OCI-LY1 (cell line): ENCODE measurements around the gene YY2.

Source experiments
- H2AFZ ChIP-seq: fragments of 200-600 bp; sonication (generic), shearing (Covaris generic); 2 replicates; pipeline ENCODE4 v1.6.0; 2014; ENCODE audit warnings: antibody characterized with exemption, mild to moderate bottlenecking, low read length
- H3F3A ChIP-seq: fragments of 200-600 bp; sonication (generic), shearing (Covaris generic); 2 replicates; pipeline ENCODE4 v1.6.0; 2014; ENCODE audit warnings: mild to moderate bottlenecking, antibody characterized with exemption, low read length, moderate library complexity; ENCODE audit not compliant: insufficient read depth
- H3K27ac ChIP-seq: fragments of 200-600 bp; sonication (generic); 2 replicates; pipeline ENCODE4 v1.5.1; 2014; ENCODE audit warnings: low read length, mixed run types, mild to moderate bottlenecking, low read depth; ENCODE audit not compliant: poor library complexity, severe bottlenecking
- H3K27me3 ChIP-seq: fragments of 200-600 bp; sonication (generic); 2 replicates; pipeline ENCODE4 v1.6.0; 2014; ENCODE audit warnings: antibody characterized with exemption, mild to moderate bottlenecking, low read length, moderate library complexity; ENCODE audit not compliant: insufficient read depth
- H3K36me3 ChIP-seq: fragments of 200-600 bp; sonication (generic); 2 replicates; pipeline ENCODE4 v1.6.1; 2014; ENCODE audit warnings: mild to moderate bottlenecking, antibody characterized with exemption, low read length, moderate library complexity, mixed read lengths; ENCODE audit not compliant: insufficient read depth
- H3K4me1 ChIP-seq: fragments of 200-600 bp; sonication (generic); 2 replicates; pipeline ENCODE4 v1.5.1; 2014; ENCODE audit warnings: mild to moderate bottlenecking, low read length, moderate library complexity; ENCODE audit not compliant: insufficient read depth, severe bottlenecking
- H3K4me2 ChIP-seq: fragments of 200-600 bp; sonication (generic), shearing (Covaris generic); 2 replicates; pipeline ENCODE4 v1.6.1; 2014; ENCODE audit warnings: low read length
- H3K4me3 ChIP-seq: fragments of 200-600 bp; sonication (generic); 2 replicates; pipeline ENCODE4 v1.5.1; 2014; ENCODE audit warnings: low read length, low read depth, mild to moderate bottlenecking, mixed read lengths; ENCODE audit not compliant: poor library complexity, severe bottlenecking
- H3K79me2 ChIP-seq: fragments of 200-600 bp; shearing (Covaris generic); 2 replicates; pipeline ENCODE4 v1.6.1; 2016; ENCODE audit warnings: mixed run types, low read length, mixed read lengths; ENCODE audit not compliant: insufficient read depth
- H3K9ac ChIP-seq: fragments of 200-600 bp; sonication (generic), shearing (Covaris generic); 2 replicates; pipeline ENCODE4 v1.6.1; 2014; ENCODE audit warnings: mild to moderate bottlenecking, low read length, mixed read lengths
- H3K9me2 ChIP-seq: fragments of 200-600 bp; sonication (generic), shearing (Covaris generic); 2 replicates; pipeline ENCODE4 v1.6.1; 2014; ENCODE audit warnings: low read depth, mild to moderate bottlenecking, low read length, mixed read lengths
- H3K9me3 ChIP-seq: fragments of 200-600 bp; shearing (Covaris generic); 2 replicates; pipeline ENCODE4 v1.6.1; 2014; ENCODE audit warnings: low read length, mixed read lengths
- H4K20me1 ChIP-seq: fragments of 200-600 bp; sonication (generic), shearing (Covaris generic); 2 replicates; pipeline ENCODE4 v1.6.0; 2016; ENCODE audit warnings: mild to moderate bottlenecking, low read length; ENCODE audit not compliant: insufficient read depth
- CTCF ChIP-seq: fragments of 200-600 bp; sonication (generic), shearing (Covaris generic); IDR thresholded peaks from 2 replicates; pipeline ENCODE4 v1.5.1; 2017; ENCODE audit warnings: mild to moderate bottlenecking, antibody characterized with exemption, low read length, moderate library complexity, mixed read lengths
- EZH2 ChIP-seq: fragments of 200-600 bp; sonication (generic), shearing (Covaris generic); IDR thresholded peaks from 2 replicates; pipeline ENCODE4 v1.8.0; 2017; ENCODE audit warnings: borderline replicate concordance, mixed run types, mild to moderate bottlenecking, antibody characterized with exemption, low read length, moderate library complexity, mixed read lengths

YY2 gene

GRCh38 chrX:21821875-21822274, 33.9 kb upstream of the YY2 start:
- Histone ChIP-seq H3K9me3 (no peaks in the 10 kb centered on the region), H3K4me1 (no peaks in the 10 kb centered on the region), H3F3A (no peaks in the 10 kb centered on the region), H4K20me1 (no peaks in the 10 kb centered on the region), H3K9me2 (no peaks in the 10 kb centered on the region), H3K36me3 (no peaks in the 10 kb centered on the region), H3K4me2 (no peak overlapping the region), H2AFZ (no peak overlapping the region), H3K79me2 (no peaks in the 10 kb centered on the region), H3K27ac (no peak overlapping the region), H3K4me3 (no peak overlapping the region), H3K9ac (no peak overlapping the region), H3K27me3 (no peaks in the 10 kb centered on the region)
- TF ChIP-seq EZH2: no peak
- no peak for TF ChIP-seq CTCF

GRCh38 chrX:21831496-21831895, 24.3 kb upstream of the YY2 start:
- H2AFZ ChIP-seq: no peak overlapping the region
- TF ChIP-seq EZH2: no peak
- no peak for TF ChIP-seq CTCF
- no peaks in the 10 kb centered on the region for H3K9me2 ChIP-seq
- H3K36me3 ChIP-seq: no peaks in the 10 kb centered on the region
- no peaks in the 10 kb centered on the region for H3F3A ChIP-seq
- no peaks in the 10 kb centered on the region for H3K27me3 ChIP-seq
- H4K20me1 ChIP-seq: no peaks in the 10 kb centered on the region
- no peak overlapping the region for H3K4me2 ChIP-seq
- H3K9ac ChIP-seq: no peak overlapping the region
- no peaks in the 10 kb centered on the region for H3K4me1 ChIP-seq
- no peak overlapping the region for H3K27ac ChIP-seq
- no peaks in the 10 kb centered on the region for H3K79me2 ChIP-seq
- H3K9me3 ChIP-seq: no peaks in the 10 kb centered on the region
- no peak overlapping the region for H3K4me3 ChIP-seq

GRCh38 chrX:21837056-21837455, 18.7 kb upstream of the YY2 start:
- Histone ChIP-seq H3K4me2 (no peak overlapping the region), H3K4me1 (peaks cover 15% of the 10 kb centered on the region), H3K9me3 (no peaks in the 10 kb centered on the region), H3F3A (no peaks in the 10 kb centered on the region), H3K4me3 (no peak overlapping the region), H3K9ac (no peak overlapping the region), H3K27ac (no peak overlapping the region), H3K36me3 (no peaks in the 10 kb centered on the region), H3K27me3 (no peaks in the 10 kb centered on the region), H4K20me1 (no peaks in the 10 kb centered on the region), H3K79me2 (no peaks in the 10 kb centered on the region; the same call in 1 of the 2 replicates), H3K9me2 (no peaks in the 10 kb centered on the region), H2AFZ (no peak overlapping the region)
- TF ChIP-seq CTCF (no peak), EZH2 (no peak)
